Ishikawa (cell line): Measurements from ENCODE around the gene MYBPHL.

ENCODE experiments used
- CREB1 ChIP-seq: IDR thresholded peaks from 2 replicates; pipeline ENCODE4 v1.6.1; 2012; ENCODE audit warnings: low read depth
- EGR1 ChIP-seq: IDR thresholded peaks from 2 replicates; pipeline ENCODE4 v1.6.1; 2012
- EP300 ChIP-seq: IDR thresholded peaks from 2 replicates; pipeline ENCODE4 v1.6.1; 2012; ENCODE audit warnings: borderline replicate concordance
- FOXM1 ChIP-seq: IDR thresholded peaks from 2 replicates; pipeline ENCODE4 v1.6.1; 2012; ENCODE audit warnings: low read depth, borderline replicate concordance
- MAX ChIP-seq: IDR thresholded peaks from 2 replicates; pipeline ENCODE4 v1.6.1; 2012
- NFIC ChIP-seq: IDR thresholded peaks from 2 replicates; pipeline ENCODE4 v1.6.1; 2012
- RAD21 ChIP-seq: IDR thresholded peaks from 2 replicates; pipeline ENCODE4 v1.6.1; 2012; ENCODE audit warnings: low read depth
- TAF1 ChIP-seq: IDR thresholded peaks from 2 replicates; pipeline ENCODE4 v1.6.1; 2012; ENCODE audit warnings: low read depth, mild to moderate bottlenecking
- TCF12 ChIP-seq: IDR thresholded peaks from 2 replicates; pipeline ENCODE4 v1.6.1; 2012; ENCODE audit warnings: low read depth
- TEAD4 ChIP-seq: IDR thresholded peaks from 2 replicates; pipeline ENCODE4 v1.6.1; 2012
- YY1 ChIP-seq: IDR thresholded peaks from 2 replicates; pipeline ENCODE4 v1.6.1; 2012; ENCODE audit warnings: low read depth
- ZBTB7A ChIP-seq: IDR thresholded peaks from 2 replicates; pipeline ENCODE4 v1.6.1; 2012; ENCODE audit warnings: low read depth
- TF ChIP-seq, protein P1 (sequence below): IDR thresholded peaks from 2 replicates; pipeline ENCODE4 v1.6.1; 2012
- TF ChIP-seq, protein P2 (sequence below): IDR thresholded peaks from 2 replicates; pipeline ENCODE4 v1.6.1; 2012; ENCODE audit warnings: low read depth, mild to moderate bottlenecking

Gene MYBPHL

DNA sequence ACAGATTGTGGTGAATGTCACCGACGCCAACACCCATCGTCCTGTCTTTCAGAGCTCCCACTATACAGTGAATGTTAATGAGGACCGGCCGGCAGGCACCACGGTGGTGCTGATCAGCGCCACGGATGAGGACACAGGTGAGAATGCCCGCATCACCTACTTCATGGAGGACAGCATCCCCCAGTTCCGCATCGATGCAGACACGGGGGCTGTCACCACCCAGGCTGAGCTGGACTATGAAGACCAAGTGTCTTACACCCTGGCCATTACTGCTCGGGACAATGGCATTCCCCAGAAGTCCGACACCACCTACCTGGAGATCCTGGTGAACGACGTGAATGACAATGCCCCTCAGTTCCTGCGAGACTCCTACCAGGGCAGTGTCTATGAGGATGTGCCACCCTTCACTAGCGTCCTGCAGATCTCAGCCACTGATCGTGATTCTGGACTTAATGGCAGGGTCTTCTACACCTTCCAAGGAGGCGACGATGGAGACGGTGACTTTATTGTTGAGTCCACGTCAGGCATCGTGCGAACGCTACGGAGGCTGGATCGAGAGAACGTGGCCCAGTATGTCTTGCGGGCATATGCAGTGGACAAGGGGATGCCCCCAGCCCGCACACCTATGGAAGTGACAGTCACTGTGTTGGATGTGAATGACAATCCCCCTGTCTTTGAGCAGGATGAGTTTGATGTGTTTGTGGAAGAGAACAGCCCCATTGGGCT is 54.5 kb downstream of the MYBPHL start:
- TF ChIP-seq FOXM1 = no peak
- no peak for TF ChIP-seq TCF12
- no peak for TF ChIP-seq EGR1
- no peak for TF ChIP-seq EP300
- TF ChIP-seq, protein P1, sequence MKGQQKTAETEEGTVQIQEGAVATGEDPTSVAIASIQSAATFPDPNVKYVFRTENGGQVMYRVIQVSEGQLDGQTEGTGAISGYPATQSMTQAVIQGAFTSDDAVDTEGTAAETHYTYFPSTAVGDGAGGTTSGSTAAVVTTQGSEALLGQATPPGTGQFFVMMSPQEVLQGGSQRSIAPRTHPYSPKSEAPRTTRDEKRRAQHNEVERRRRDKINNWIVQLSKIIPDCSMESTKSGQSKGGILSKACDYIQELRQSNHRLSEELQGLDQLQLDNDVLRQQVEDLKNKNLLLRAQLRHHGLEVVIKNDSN = no peak
- TF ChIP-seq CREB1 = no peak
- TF ChIP-seq TEAD4 = no peak

- TF ChIP-seq TEAD4 (no peak), EGR1 (no peak), MAX (no peak), NFIC (no peak)
- TF ChIP-seq, protein P2, sequence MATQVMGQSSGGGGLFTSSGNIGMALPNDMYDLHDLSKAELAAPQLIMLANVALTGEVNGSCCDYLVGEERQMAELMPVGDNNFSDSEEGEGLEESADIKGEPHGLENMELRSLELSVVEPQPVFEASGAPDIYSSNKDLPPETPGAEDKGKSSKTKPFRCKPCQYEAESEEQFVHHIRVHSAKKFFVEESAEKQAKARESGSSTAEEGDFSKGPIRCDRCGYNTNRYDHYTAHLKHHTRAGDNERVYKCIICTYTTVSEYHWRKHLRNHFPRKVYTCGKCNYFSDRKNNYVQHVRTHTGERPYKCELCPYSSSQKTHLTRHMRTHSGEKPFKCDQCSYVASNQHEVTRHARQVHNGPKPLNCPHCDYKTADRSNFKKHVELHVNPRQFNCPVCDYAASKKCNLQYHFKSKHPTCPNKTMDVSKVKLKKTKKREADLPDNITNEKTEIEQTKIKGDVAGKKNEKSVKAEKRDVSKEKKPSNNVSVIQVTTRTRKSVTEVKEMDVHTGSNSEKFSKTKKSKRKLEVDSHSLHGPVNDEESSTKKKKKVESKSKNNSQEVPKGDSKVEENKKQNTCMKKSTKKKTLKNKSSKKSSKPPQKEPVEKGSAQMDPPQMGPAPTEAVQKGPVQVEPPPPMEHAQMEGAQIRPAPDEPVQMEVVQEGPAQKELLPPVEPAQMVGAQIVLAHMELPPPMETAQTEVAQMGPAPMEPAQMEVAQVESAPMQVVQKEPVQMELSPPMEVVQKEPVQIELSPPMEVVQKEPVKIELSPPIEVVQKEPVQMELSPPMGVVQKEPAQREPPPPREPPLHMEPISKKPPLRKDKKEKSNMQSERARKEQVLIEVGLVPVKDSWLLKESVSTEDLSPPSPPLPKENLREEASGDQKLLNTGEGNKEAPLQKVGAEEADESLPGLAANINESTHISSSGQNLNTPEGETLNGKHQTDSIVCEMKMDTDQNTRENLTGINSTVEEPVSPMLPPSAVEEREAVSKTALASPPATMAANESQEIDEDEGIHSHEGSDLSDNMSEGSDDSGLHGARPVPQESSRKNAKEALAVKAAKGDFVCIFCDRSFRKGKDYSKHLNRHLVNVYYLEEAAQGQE = no peak
- TF ChIP-seq, protein P1 = no peak
These were observed 55.3 kb downstream of the MYBPHL start for GRCh38 chr1:109251277-109252166.

- TF ChIP-seq MAX (no peak), NFIC (no peak), TCF12 (no peak), CREB1 (no peak), EP300 (no peak), TAF1 (no peak), EGR1 (no peak), YY1 (no peak)
These were observed 56.1 kb downstream of the MYBPHL start for GRCh38 chr1:109250454-109251276.

GRCh38 chr1:109249654-109250401 is 57.0 kb downstream of the MYBPHL start:
- TF ChIP-seq ZBTB7A = 0 out of 2 replicates have a peak, but pooled peaks have one; percentile 22
- TF ChIP-seq, protein P1 = no peak
- TF ChIP-seq FOXM1 = no peak
- TF ChIP-seq RAD21 = no peak
- TF ChIP-seq EGR1 = no peak
- TF ChIP-seq YY1 = no peak

DNA sequence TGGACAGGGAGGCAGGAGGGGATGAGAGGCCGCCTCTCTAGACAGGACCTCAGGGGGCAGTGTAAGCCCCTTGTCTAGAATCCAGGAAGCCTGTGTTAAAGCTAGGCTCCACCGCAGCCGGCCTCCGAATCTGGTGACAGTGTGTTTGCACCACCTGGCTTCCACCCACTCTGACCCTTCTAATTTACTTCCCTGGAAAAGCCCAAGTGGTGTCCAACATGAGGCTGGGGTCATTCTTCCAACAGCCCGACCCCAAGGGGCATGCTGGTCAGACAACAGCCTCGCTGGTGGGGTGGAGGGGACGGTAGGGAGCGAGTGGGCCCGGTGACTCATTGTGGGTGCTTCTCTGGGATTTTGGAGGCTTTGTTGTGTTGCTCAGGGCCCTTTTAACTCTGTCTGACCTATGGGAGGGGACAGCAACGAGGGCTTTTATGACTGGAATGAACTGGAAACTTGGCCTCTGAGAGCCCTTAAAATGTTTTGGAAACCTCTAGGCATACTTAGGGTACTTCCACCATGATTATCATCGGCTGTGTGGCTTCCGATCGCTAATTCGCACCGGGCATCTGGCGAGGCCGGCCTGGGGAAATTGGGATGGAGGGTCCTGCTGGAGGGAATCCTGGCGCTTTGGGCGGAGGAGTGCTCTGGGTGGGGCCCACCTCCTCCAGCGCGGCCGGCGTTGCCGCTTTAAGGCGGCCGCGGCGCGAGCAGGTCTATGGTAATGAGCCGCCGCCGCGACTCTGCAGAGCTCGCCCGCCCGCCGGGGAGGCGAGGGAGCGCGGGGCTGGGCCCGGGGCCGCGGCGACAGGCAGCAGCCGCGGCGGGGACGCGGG is 57.8 kb downstream of the MYBPHL start, which contains the start of gene CELSR2:
CELSR2 (plus strand) TSS at position 743 of the 833 bp plus-strand sequence. CDS start 541 bp downstream, outside the sequence.
- TF ChIP-seq TCF12 (no peak), MAX (peak; percentile 72), ZBTB7A (peak; percentile 17; the same call in 1 of the 2 replicates), NFIC (no peak), CREB1 (no peak), FOXM1 (no peak), TAF1 (0 out of 2 replicates have a peak, but pooled peaks have one; percentile 27)
- TF ChIP-seq, protein P2 = no peak
- TF ChIP-seq, protein P1 = no peak
